ENCODE data around the gene TAMALIN.
"Not testable (repeated sequence)": the region's sequence is repeated elsewhere in the genome, so short reads cannot be mapped to it uniquely, and the experiment has no call there.

TAMALIN gene

DNA sequence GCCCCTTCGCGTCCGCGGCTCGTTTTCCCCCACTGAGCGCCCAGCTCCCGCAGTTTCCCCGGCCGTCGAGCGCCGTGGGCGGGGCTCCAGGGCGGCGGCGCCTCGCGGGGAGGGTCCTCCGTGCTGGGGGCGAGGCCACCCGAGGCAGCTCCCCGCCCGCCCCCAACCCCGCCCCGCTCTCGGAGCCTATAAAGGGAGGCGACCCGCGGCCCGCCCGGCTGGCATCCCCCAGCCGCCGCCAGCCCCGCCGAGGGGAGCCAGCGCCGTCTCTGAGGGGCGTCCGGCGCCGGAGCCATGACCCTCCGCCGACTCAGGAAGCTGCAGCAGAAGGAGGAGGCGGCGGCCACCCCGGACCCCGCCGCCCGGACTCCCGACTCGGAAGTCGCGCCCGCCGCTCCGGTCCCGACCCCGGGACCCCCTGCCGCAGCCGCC, at the start of gene TAMALIN:
Gene TAMALIN, plus strand, starts transcription at position 221 of the 432 bp plus-strand sequence. Its CDS starts 74 bp downstream, at position 295.
- peak; percentile 84 for DNase-seq

DNA sequence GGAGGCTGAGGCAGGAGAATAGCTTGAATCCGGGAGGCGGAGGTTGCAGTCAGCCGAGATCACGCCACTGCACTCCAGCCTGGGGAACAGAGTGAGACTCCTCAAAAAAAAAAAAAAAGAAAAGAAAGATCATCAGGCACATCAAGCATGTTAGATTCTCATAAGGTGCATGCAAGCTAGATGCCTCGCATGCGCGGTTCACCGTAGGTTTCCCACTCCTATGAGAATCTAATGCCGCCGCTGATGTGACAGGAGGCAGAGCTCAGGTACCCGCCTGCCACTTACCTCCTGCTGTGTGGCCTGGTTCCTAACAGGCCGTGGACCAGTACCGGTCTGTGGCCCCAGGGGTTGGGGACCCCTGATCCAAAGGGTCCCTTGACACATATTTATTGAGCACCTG, 48.2 kb upstream of the TAMALIN start:
- DNase-seq: no peak

DNA sequence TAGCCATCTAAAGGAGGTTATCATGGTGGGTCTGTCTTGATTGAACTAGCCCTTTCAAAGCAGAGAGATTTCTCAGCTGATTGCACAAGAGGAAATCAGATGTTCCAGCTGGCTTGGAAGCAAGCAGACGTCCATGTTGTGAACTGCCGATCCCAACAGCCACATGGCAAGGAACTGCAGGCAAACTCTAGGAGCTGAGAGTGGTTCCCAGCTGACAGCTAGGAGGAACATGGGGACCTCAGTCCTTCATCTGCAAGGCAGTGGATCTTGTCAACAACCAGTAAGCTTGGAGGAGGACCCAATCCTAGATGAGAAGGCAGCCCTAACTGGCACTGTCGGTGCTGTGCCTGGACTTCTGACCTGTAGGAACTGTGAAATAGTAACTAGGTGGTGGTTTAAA, 47.5 kb upstream of the TAMALIN start:
- DNase-seq: no peak

DNA sequence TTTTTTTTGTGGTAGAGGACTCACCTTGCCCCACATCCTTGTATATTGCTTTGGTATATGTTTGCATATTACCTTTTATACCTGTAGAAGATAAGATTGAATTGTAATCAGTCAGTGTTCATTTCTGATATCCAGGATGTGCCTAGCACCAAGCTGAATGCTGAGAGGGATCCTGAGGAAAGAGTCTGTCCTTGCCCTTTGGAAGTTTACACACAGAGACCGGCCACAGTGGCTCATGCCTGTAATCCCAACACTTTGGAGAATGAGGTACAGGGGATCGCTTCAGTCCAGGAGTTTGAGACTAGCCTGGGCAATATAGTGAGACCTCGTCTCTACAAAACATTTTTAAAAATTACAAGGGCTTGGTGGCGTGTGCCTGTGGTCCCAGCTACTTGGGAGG, 46.8 kb upstream of the TAMALIN start:
- DNase-seq: no peak

DNA sequence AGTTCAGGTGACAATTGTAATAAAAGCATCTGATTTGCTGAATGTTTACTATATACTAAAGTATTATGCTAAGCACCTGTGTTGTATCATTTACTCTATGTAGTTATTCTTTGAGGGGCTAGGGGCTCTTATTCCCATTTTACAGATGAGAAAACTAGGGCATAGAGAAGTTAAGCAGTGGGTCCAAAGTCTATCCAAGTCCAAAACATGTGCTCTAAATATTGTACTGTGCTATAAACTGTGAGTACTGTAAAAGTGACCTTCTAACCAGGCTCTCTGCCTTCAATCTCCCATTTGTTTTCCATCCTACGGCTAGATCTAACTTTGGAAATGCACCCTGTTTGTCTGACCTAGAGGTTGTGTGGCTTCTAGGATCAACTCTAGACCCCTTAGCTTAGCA, 46.3 kb upstream of the TAMALIN start:
- no peak for DNase-seq

DNA sequence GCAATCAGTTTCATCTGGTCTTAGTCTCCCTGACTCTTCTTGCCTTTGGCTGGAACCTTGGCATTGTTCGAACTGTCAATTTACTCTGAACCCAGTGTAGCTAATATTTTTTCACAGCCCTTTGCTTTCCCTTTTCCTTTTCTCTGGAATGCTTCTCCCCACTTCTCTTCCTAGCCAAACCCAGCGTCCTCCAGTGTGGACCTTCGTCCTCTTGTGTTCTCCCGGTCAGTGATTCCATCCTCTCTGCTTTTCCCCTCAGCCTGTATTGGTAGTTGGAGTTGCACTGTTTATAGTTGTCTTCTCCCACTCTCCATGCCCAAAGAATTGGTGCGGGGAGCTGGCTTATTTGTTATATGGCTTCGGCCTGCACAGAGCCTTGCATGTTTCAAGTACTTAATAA, 45.9 kb upstream of the TAMALIN start:
- no peak for DNase-seq

DNA sequence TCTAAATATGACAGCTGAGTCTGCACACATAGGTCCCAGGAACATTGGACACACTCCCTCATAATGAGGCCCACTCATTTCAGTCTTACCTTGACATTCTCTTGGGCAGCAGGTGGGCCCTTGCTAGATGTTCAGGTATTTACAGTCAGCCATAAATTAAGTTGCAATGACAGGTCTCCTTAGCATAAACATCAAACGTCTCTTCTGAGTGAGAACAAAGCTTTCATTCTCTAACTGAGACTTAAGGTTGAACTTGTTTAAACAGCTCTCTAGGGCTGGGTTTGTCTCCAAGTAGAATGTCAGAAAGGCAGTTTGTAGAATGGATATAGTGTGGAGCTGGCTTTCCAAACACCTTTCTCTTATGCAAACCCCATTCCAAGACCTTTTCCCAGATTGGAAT, 44.9 kb upstream of the TAMALIN start:
- no peak for DNase-seq

DNA sequence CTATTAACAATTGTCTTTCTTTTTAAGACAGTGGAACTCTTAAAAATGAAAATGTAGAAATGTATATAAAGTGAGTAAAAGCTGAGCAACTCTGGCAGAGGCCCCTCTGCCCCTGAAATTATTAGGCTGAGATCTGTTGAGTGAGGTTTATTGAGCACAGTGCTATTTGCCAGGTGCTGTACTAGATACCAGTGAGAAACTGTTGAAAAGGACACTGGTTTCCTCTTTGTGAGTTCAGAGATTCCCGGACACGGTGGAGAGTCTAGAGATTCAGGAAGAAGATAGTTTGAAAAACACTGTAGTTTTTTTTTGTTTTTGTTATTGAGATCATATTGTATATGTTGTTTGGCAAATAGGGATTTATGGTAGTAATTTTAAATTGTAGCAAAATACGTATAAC, 44.0 kb upstream of the TAMALIN start:
- DNase-seq: no peak

DNA sequence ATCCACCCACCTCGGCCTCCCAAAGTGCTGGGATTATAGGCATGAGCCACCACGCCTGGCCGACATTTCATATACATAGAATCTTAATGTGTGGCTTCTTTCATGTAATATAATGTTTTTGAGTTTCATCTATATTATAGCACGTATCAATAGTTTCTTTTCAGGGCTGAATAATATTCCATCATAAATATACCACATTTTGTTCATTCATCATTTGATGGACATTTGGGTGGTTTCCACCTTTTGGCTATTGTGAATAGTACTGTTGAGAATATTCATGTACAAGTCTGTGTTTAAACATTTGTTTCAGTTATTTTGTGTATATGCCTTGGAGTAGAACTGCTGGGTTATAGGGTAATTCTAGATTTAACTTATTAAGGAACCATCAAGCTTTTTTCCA, 43.3 kb upstream of the TAMALIN start:
- DNase-seq: no peak

DNA sequence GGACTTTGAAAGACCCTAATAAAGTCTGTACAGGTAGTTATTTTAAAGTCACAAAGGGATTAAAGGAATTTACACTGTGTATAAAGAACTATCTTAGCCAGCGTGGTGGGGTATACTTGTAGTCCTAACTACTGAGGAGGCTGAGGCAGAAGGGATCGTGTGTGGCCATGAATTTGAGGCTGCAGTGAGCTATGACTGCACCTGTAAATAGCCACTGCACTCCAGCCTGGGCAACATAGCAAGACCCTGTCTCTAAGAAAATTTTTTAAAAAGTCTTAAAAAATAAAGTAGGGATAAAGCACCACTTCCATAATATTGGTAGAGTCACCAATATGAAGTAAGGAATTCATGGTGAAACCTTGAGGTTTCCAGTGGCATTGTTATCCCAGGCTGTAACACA, 37.1 kb upstream of the TAMALIN start:
- DNase-seq: no peak

DNA sequence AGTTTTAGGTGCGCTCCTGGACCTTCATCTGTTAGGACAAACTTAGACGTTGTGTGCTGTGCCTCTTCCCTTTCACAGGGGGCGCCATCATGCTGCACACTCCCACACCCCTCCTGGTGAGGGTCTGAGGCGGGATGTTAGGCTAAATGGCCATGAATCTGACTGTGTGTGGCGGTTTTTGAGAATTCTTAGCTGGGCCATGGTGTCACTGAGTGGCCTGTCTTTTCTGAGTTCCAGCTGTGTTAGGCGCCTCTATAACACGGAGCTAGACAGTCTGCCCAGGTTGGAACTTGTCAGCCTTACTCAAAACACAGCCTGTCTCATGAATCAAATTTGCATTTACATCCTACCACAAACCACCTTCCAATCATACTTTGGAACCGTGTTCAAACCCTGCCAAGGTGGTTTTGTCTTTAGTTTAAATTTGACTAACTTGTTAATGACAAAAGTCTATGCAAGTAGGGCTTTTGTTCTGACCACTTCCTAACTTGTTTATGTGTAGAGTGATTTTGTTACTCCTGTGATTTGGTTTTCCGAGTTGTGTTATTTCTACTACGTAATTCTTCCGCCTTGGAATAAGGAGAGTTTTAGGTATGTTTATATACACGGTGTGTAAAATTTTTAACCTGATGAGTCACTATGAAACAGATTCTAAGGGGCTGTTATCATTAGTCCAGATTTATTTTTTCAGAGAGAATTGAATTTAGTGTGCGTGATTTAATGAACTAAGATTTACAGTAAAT, 35.7 kb upstream of the TAMALIN start:
- peak; percentile 20 for DNase-seq

DNA sequence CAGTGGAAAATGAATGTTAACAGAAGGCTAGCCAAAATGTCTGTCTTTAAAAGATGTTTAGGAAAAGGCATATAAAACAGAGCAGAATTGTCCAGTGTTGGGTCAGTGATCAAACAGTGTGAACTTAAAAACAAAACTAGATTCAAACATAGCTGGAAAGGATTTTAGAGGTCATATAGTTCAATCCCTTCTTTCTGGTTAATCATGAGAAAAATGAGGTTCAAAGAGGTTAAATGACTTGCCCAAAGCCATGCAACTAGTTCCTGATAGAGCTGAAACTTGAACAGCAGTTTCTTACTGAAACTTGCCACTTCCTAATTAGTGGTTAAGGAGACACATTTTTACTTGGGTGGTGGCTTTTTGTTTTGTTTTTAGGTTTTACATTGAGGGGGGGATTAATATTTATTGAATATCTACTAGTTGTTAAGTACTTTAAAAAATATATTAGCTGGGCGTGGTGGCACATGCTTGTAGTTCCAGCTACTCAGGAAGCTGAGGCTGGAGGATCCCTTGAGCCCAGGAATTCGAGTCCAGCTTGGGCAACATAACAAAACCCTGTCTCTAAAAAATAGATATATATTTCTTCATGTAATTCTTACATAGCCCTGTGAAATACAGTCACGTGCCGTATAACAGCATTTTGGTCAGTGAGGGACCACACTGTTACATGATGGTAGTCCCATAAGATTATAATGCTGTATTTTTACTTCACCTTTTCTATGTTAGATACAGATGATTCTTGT, 34.9 kb upstream of the TAMALIN start:
- DNase-seq: no peak

DNA sequence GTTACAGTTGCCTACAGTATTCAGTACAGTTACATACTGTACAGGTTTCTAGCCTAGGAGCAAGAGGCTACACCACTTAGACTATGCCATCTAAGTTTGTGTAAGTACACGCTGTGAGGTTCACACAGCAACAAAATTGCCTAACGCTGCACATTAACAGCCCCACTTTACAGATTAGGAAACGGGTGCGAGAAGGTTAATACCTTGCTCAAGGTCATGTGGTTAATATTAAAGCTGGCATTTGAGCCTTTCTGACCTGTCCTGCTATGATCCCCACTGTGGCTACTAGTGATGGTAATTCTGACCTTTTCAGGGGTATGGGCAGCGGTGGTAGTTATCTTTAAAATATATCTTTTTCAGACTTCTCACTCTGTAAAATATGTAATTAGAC, 34.3 kb upstream of the TAMALIN start:
- DNase-seq: no peak

DNA sequence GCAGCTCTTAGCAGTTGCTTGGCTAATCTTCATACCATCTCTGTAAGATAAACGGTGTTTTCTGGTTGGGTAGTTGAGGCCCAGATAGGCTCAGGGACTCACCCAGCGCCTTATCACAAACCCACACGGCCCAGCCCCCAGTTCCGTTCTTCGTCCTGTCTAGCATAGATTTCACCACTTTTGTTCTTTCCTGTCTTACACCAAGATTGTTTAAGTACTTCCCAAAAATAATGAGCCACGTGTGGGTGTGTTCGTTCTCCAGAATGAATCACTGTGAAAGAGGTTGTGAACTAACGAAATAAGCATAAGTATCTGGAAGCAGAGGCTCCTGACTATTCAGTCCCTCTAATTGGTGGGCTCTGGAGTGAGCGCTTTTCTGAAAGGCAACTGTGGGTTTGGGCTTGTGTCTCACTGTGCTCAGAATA, 33.9 kb upstream of the TAMALIN start:
- peak; percentile 38 for DNase-seq

DNA sequence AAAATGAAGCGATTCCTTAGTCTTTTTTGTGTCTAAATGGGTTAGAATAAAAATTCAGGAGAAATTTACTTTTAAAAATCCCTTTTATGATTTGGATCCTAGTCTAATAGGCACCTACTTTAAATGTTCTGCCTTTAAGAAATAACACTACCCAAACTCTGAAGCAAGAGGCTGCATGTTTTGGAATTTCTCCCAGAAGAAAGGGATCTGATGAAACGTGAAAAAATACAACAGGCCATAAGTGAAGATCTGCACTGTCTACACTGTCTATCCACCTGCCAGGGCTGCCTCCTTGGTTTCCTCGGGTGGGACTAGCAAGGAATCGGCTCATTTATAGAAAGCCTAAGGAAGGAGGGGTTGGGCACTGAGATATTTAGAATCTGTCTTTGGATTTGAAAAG, 33.2 kb upstream of the TAMALIN start:
- no peak for DNase-seq

DNA sequence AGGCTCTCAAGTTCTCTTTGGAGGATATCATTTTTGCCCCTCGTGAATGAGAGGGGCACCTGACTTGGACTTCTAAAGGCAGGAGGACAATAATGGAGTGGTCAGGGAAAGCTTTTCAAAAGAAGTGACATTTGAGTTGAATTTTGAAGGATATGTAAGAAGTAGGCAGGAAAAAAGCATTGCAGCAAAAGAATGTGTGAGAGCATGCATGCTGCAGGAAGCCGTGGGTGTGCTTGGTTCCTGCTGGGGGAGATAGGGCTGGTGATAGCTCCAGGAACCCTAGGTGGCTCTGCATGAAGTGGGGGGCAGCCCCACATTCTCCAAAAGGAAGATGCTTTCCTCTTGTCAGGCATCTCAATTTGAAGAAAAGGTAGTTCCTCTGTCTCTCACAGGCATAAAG, 32.1 kb upstream of the TAMALIN start:
- no peak for DNase-seq

DNA sequence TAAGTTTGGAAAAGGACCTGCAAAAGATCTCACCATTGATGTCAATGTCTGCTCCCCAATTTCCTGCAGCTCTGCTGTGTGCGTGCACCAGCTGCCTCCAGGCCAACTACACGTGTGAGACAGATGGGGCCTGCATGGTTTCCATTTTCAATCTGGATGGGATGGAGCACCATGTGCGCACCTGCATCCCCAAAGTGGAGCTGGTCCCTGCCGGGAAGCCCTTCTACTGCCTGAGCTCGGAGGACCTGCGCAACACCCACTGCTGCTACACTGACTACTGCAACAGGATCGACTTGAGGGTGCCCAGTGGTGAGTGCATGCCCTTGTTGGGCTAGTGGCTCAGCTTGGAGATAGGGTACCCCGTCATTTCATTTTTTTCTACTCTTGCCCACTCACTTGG, 31.6 kb upstream of the TAMALIN start:
- DNase-seq: no peak

DNA sequence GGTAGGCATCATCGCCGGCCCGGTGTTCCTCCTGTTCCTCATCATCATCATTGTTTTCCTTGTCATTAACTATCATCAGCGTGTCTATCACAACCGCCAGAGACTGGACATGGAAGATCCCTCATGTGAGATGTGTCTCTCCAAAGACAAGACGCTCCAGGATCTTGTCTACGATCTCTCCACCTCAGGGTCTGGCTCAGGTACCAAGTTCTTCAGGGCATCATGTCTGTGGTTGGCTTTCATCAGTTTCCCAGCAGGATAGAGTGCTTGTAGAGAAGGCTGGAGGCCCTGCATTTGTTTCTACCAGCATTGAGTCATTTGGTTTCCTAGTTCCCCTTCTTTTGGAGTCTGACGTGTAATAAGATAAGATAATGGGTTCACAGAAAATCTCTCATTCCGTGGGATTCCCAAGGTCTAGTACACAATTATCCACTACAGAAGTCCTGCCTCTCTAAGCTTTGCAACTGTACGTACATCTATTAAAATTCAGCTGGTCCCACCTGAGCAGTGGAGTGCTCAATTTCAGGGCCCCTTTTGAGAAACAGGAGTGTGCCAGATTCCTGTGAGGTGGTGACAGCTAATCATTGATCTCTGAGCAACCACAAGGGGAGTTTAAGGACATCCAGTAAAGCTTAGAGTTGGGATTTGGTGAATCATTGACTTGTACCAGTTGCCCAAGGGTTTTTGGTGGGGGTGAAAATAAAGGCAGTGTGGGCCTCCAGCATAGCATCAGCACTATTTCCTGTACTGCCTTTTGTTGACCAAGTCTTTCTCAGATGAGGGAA, 30.2 kb upstream of the TAMALIN start:
- DNase-seq: no peak

DNA sequence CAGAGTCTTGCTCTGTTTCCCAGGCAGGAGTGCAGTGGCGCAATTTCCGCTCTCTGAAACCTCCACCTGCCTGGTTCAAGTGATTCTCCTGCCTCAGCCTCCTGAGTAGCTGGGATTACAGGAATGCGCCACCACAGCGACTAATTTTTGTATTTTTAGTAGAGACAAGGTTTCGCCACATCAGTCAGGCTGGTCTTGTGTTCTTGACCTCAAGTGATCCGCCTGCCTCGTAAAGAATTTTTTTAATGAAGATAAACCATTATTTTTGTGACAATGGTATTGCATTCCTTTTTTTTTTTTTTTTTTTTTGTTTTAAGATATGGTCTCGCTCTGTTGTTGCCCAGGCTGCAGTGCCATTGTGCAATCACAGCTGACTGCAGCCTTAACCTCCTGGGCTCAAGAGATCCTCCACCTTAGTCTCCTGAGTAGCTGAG, 29.4 kb upstream of the TAMALIN start:
- DNase-seq: no peak

DNA sequence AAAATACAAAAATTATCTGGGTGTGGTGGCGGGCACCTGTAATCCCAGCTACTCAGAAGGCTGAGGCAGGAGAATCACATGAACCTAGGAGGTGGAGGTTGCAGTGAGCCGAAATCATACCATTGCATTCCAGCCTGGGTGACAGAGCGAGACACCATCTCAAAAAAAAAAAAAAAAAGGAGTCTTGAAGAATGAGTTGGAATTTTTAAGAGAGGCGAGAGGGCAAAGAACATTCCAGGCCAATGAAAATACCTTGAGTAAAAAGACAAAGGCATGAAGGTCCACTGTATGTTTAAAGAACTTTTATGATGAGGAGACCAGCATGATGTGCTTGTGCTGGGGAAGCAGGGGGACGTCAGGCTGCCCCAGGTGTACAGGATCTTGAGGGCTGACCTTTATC, 27.4 kb upstream of the TAMALIN start:
- DNase-seq: not testable (repeated sequence)

DNA sequence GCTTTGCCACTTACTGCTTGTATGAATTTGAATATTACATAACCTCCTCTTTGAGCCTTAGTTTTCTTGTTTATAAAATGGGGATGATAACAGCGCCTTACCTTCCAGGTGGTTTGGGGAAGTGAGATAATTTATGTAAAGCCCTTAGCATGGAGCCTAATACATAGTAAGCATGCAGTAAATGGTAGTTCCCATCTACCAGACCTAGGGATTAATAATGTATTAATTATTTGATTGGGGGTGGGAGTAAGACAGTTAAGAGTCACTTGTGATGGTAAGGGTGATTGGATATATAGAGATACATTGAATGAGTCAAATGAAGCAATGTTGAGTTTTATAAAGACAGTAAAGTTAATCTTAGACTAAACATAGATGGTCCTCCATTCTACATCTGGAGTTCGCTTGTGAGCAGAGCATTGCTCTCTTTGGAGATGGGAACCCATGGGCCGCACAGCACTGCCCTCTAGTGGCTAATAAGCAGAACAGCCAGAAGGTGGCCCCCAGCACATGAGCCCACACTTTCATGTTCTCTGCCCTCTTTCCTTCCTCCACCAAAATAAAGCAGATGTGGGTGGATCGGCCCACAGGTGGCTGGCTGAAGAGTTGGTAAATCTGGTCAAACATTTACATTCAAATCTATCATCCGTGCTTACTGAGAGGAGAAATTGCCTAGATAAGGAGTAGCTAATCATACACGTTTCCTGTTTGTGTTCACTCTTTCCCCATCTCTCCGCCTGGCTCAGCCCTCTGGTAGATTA, 26.5 kb upstream of the TAMALIN start:
- peak; percentile 64 for DNase-seq

DNA sequence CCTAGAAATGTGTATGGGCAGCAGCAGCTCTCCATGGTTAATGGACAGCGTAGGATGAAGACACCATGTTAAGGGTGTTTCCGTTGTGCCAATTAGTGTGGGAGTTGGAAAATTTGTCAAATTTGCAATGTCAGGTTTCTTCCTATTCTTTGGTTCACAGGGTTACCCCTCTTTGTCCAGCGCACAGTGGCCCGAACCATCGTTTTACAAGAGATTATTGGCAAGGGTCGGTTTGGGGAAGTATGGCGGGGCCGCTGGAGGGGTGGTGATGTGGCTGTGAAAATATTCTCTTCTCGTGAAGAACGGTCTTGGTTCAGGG, 26.0 kb upstream of the TAMALIN start:
- DNase-seq: no peak

DNA sequence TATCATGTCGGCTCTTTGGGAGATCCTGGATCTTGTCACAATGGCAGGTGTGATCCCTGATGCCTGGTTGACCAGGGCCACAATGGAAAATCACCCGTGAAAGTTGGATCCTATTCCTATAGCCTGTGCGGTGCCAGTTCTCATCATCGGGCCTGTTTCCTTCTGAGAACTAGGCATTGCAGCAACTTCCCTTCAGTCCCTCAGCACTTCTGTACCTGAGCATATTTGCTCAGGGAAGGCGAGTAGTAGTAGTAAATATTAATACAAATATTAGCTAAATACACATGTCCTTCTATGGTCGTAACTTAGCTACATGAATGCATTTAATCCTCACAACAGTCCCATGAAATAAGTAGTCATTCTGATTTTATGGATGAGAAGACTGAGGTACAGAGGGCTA, 22.1 kb upstream of the TAMALIN start:
- no peak for DNase-seq
